GM23248 (cell line): Measurements from ENCODE around the gene DUSP22. TPM values are rescaled to one million over a fixed set of nuclear protein-coding genes. Genes with fewer than 3 reads are reported as not detected.

Experiments used
- DNase-seq: peaks from one replicate; pipeline ENCODE4 v3.0.0-alpha.2; 2015
- H2AFZ ChIP-seq: fragments of 200-600 bp; sonication (generic); 2 replicates; pipeline ENCODE4 v1.6.1; 2016; ENCODE audit warnings: antibody characterized with exemption
- H3F3A ChIP-seq: fragments of 200-600 bp; sonication (generic); 2 replicates; pipeline ENCODE4 v1.6.1; 2016; ENCODE audit warnings: mild to moderate bottlenecking, antibody characterized with exemption, mixed run types; ENCODE audit not compliant: insufficient read depth
- H3K27ac ChIP-seq: fragments of 200-600 bp; sonication (generic); 2 replicates; pipeline ENCODE4 v1.5.1; 2016; ENCODE audit warnings: mild to moderate bottlenecking
- H3K27me3 ChIP-seq: fragments of 200-600 bp; sonication (generic); replicated peaks from 2 replicates; pipeline ENCODE4 v1.6.1; 2016; ENCODE audit warnings: mild to moderate bottlenecking; ENCODE audit not compliant: insufficient read depth
- H3K36me3 ChIP-seq: fragments of 200-600 bp; sonication (generic); 2 replicates; pipeline ENCODE4 v1.6.1; 2016; ENCODE audit warnings: low read depth, mild to moderate bottlenecking
- H3K4me1 ChIP-seq: fragments of 200-600 bp; sonication (generic); 2 replicates; pipeline ENCODE4 v1.6.1; 2016; ENCODE audit warnings: mild to moderate bottlenecking; ENCODE audit not compliant: insufficient read depth
- H3K4me2 ChIP-seq: fragments of 200-600 bp; sonication (generic); one replicate; pipeline ENCODE4 v1.6.1; 2016; ENCODE audit warnings: mild to moderate bottlenecking; ENCODE audit not compliant: unreplicated experiment
- H3K4me3 ChIP-seq: fragments of 200-600 bp; sonication (generic); 2 replicates; pipeline ENCODE4 v1.5.1; 2016; ENCODE audit warnings: mild to moderate bottlenecking
- H3K79me2 ChIP-seq: fragments of 200-600 bp; sonication (generic); 2 replicates; pipeline ENCODE4 v1.6.1; 2016; ENCODE audit warnings: mild to moderate bottlenecking; ENCODE audit not compliant: insufficient read depth
- H3K9ac ChIP-seq: fragments of 200-600 bp; sonication (generic); 2 replicates; pipeline ENCODE4 v1.6.1; 2016; ENCODE audit warnings: mild to moderate bottlenecking
- H3K9me2 ChIP-seq: fragments of 200-600 bp; sonication (generic); 2 replicates; pipeline ENCODE4 v1.6.1; 2016; ENCODE audit warnings: mixed run types, mild to moderate bottlenecking, moderate library complexity; ENCODE audit not compliant: insufficient read depth
- H3K9me3 ChIP-seq: fragments of 200-600 bp; sonication (generic); one replicate; pipeline ENCODE4 v1.6.1; 2017; ENCODE audit warnings: low read depth
- H4K20me1 ChIP-seq: fragments of 200-600 bp; sonication (generic); 2 replicates; pipeline ENCODE4 v1.6.0; 2016; ENCODE audit not compliant: insufficient read depth
- EZH2 ChIP-seq: fragments of 200-600 bp; sonication (generic); IDR thresholded peaks from 2 replicates; pipeline ENCODE4 v1.6.1; 2018; ENCODE audit warnings: antibody characterized with exemption, mild to moderate bottlenecking; ENCODE audit not compliant: insufficient read depth, poor library complexity, severe bottlenecking
- EZH2phosphoT487 ChIP-seq: fragments of 200-600 bp; sonication (generic); IDR thresholded peaks from 2 replicates; pipeline ENCODE4 v1.6.1; 2018; ENCODE audit warnings: antibody characterized with exemption, moderate library complexity, mild to moderate bottlenecking, low read depth; ENCODE audit not compliant: insufficient read depth
- WGBS, 2 experiments: methylation state at CpG; one replicate each; pipeline ENCODE4 v1.1.6; 2015 to 2017; ENCODE audit warnings: low lambda C conversion rate in 2 of 2, low coverage in 1 of 2; ENCODE audit errors: missing lambda C conversion rate in 2 of 2; 5-methylcytosine and 5-hydroxymethylcytosine counted together
- in situ Hi-C: fragments of 300-500 bp; cut with MboI; formaldehyde crosslinking; loops from 2 replicates; pipeline ENCODE4 v1.15.0; 2020
- polyA plus RNA-seq: library from polyadenylated mRNA; unstranded; fragments of >200 nt; fragmentation: Nextera tagmentation; extraction: Ambion mirVana; gene quantifications from 2 replicates; pipeline ENCODE4 v1.2.1, GENCODE V29; 2016
- total RNA-seq: library from RNA; depleted of rRNA; stranded (reverse); fragments of >200 nt; shearing (Covaris generic); gene quantifications from 2 replicates; pipeline ENCODE4 v1.2.3, GENCODE V29; 2014

The DUSP22 gene
- total and polyA plus RNA-seq, 2 experiments from 2014 or later: 12.4 to 15.7 TPM

DNA sequence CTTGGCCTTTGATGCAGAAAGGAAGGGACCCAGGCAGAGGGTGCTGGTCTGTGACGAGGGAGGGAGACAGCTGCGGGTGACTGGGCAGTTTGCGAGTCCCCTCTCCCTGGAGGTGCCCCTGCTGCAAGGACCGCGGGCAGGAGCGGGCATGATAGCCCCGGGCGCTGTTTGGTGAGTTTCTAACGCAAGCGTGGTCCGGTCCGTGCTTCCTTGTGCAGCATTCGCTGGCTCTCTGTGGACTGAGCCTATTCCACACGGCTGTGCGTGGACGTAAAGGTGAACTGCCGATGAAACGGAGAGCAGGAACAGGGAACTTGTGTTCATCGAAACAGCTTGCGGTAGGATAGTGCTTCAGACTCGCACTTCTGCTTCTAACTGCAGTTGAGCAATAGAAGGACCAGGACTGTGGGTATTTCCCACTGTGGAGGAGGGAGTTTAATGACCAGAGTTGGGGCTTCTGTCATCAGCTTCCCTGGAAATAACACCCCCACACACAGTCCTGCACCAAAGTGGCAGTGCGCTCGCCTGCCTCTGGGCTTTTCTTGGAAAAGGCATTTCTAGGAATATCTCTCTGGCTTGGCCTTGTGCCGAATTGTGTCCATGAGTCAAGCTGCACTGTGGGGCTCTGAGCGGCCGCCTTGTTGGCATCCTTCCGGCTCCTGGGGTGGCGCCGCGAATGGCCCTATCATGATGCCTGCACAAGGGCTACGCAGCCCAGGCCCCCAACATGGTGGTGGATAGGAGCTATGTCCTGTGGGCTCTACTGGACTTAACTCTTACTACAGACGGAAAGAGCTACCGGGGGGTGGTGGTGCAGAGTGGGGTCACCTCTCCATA lies 48.9 kb downstream of the DUSP22 start:
- H3K4me2 ChIP-seq: no peak overlapping the region
- no peak overlapping the region for H3K9ac ChIP-seq
- H2AFZ ChIP-seq: no peak overlapping the region
- H3F3A ChIP-seq: no peaks in the 10 kb centered on the region
- no peak overlapping the region for H3K27ac ChIP-seq
- in situ Hi-C loops: no loop called here
- DNase-seq: no peak
- no peak for TF ChIP-seq EZH2phosphoT487
- no peak for TF ChIP-seq EZH2
- no peaks in the 10 kb centered on the region for H3K4me1 ChIP-seq
- no peaks in the 10 kb centered on the region for H3K36me3 ChIP-seq
- H3K9me2 ChIP-seq: no peaks in the 10 kb centered on the region
- no peaks in the 10 kb centered on the region for H3K27me3 ChIP-seq
- no peak overlapping the region for H3K4me3 ChIP-seq
- H4K20me1 ChIP-seq: no peaks in the 10 kb centered on the region
- H3K79me2 ChIP-seq: no peaks in the 10 kb centered on the region
- no peaks in the 10 kb centered on the region for H3K9me3 ChIP-seq
- 83 to 85% methylated on average over 33 of the region's 33 CpGs for WGBS, 2 experiments

DNA sequence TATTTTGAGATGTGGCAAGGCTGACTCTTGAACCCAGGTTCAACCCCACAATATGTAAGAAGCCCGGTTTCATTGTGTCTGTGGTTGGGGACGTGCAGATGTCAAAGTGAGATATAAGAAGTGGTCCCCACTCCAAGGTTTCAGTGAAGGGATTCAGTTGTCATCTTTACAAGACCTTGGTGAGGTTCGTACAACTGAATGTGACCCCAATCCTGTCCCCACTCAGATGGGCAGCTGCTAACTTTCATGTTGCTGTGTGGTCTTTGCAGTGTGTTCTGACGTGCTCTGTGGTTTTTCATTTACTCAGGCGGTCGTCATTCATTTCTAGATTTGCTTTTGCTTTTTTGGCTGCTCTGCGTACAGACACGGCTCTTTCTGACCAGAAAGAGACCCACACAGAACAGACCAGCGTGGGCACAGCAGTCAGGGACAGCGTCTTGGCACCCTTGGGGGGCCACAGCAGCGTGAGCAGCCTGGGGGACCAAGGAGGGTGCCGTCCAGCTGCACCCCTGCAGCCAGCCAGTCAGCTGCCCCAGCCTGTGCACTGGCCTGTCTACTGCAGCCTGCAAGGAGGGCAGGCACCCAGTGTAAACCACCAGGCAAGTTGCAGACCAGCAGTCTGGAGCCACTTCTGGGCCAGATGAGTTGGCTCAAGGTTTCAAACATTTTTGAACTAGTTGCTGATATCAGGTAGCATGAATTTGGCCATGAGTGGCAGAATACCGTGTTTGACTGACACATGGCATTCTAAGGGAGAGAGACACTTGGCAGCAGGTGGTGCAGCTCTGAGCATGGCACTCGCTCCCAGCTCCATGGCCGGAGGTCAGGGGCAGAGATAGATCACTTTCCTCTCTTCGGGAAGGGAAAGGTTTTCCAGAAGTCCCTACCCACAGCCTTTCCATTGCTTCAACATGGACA lies 49.9 kb downstream of the DUSP22 start:
- no peak overlapping the region for H3K27ac ChIP-seq
- 49% methylated on average over 16 of the region's 16 CpGs for WGBS, 2 experiments

DNA sequence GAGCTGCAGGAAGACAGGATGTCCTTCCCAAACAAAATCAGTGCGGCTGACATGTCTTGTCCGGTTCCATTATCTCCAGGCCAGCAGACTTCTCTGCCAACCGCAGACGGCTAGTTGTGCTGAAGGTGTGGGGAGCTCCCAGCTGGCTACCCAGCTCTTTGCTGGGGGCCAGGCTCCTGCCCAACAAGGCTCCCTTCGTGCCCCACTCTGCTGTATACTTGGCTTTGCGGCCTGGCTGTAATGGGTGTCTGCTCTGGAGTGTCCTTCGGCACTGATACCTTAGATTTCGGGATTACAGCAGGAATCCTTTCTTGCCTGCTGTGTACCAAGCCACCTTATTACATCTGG lies 50.5 kb downstream of the DUSP22 start:
- in situ Hi-C loops: no loop called here
- no peak for TF ChIP-seq EZH2
- TF ChIP-seq EZH2phosphoT487: no peak
- Histone ChIP-seq H3K9ac (no peak overlapping the region), H3F3A (no peaks in the 10 kb centered on the region), H3K4me2 (no peak overlapping the region), H3K27me3 (no peaks in the 10 kb centered on the region), H4K20me1 (no peaks in the 10 kb centered on the region), H3K27ac (no peak overlapping the region), H3K79me2 (no peaks in the 10 kb centered on the region), H2AFZ (no peak overlapping the region), H3K4me1 (no peaks in the 10 kb centered on the region), H3K9me3 (no peaks in the 10 kb centered on the region), H3K36me3 (no peaks in the 10 kb centered on the region), H3K9me2 (no peaks in the 10 kb centered on the region), H3K4me3 (no peak overlapping the region)
- no peak for DNase-seq
- WGBS, 2 experiments: 65 to 69% methylated on average over 8 of the region's 8 CpGs

More for the DNA sequence above, 49.9 kb downstream of the DUSP22 start:
- H3K4me3 ChIP-seq: no peak overlapping the region
- no peaks in the 10 kb centered on the region for H3K36me3 ChIP-seq
- no peak for DNase-seq
- H4K20me1 ChIP-seq: no peaks in the 10 kb centered on the region
- H3F3A ChIP-seq: no peaks in the 10 kb centered on the region
- no peak overlapping the region for H3K9ac ChIP-seq
- no peak overlapping the region for H2AFZ ChIP-seq
- H3K79me2 ChIP-seq: no peaks in the 10 kb centered on the region
- no peaks in the 10 kb centered on the region for H3K9me3 ChIP-seq
- H3K9me2 ChIP-seq: no peaks in the 10 kb centered on the region
- no peaks in the 10 kb centered on the region for H3K4me1 ChIP-seq
- no peak overlapping the region for H3K4me2 ChIP-seq
- in situ Hi-C loops: no loop called here
- TF ChIP-seq EZH2phosphoT487: no peak
- no peak for TF ChIP-seq EZH2
- no peaks in the 10 kb centered on the region for H3K27me3 ChIP-seq

DNA sequence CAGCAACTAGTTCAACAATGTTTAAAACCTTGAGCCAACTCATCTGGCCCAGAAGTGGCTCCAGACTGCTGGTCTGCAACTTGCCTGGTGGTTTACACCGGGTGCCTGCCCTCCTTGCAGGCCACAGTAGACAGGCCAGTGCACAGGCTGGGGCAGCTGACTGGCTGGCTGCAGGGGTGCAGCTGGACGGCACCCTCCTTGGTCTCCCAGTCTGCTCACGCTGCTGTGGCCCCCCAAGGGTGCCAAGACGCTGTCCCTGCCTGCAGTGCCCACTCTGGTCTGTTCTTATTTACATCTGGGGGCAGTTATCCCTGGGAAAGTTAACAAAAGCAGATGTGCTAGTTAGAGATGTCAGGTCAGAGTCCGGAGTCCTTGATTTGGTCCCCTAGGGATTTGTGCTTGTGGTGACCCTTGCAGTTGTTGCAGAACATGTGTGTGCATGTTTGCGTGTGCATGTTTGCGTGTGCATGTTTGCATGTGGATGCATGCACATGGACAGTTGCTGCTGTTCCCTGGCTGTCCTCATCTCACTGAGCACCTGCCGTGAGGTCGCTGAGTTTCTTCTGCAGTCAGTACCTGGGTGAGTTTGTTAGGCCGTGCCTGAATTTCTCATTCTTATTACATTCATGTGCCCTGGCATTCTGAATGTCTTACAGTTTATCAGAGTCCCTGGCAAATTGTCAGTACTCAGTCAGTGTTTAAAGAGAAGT lies 51.1 kb downstream of the DUSP22 start:
- Histone ChIP-seq H3K27ac (no peak overlapping the region), H3K9me2 (no peaks in the 10 kb centered on the region), H3K9ac (no peak overlapping the region), H3K4me3 (no peak overlapping the region), H3F3A (no peaks in the 10 kb centered on the region), H3K79me2 (no peaks in the 10 kb centered on the region), H3K4me1 (no peaks in the 10 kb centered on the region), H3K36me3 (no peaks in the 10 kb centered on the region), H3K9me3 (no peaks in the 10 kb centered on the region), H3K4me2 (no peak overlapping the region), H3K27me3 (no peaks in the 10 kb centered on the region), H2AFZ (no peak overlapping the region), H4K20me1 (no peaks in the 10 kb centered on the region)
- no peak for DNase-seq
- in situ Hi-C loops: no loop called here
- TF ChIP-seq EZH2 (no peak), EZH2phosphoT487 (no peak)
- WGBS, 2 experiments: 62 to 64% methylated on average over 10 of the region's 10 CpGs
